WTC11 (cell line): ENCODE measurements around the gene PLXND1.

Source experiments
- CTCF ChIP-seq: fragments of 200-600 bp; IDR thresholded peaks from 2 replicates; pipeline ENCODE4 v1.8.0; 2022; ENCODE audit warnings: antibody characterized with exemption
- E2F5 ChIP-seq: sonication (generic); formaldehyde crosslinking; IDR thresholded peaks from 2 replicates; pipeline ENCODE4 v1.8.1; 2022; ENCODE audit warnings: mild to moderate bottlenecking, moderate library complexity, missing genetic modification reagents
- FOXJ3 ChIP-seq: sonication (generic); formaldehyde crosslinking; IDR thresholded peaks from 2 replicates; pipeline ENCODE4 v1.9.0; 2021; ENCODE audit warnings: missing genetic modification reagents, mild to moderate bottlenecking, borderline replicate concordance
- GTF2I ChIP-seq: fragments of 250-450 bp; sonication (Bioruptor Pico); conservative IDR thresholded peaks from 2 replicates; pipeline ENCODE4 v1.4.0; 2021; ENCODE audit warnings: mild to moderate bottlenecking
- SP1 ChIP-seq: sonication (generic); formaldehyde crosslinking; conservative IDR thresholded peaks from 2 replicates; pipeline ENCODE4 v1.8.1; 2022; ENCODE audit warnings: missing genetic modification reagents
- TF ChIP-seq, protein P1 (sequence below): sonication (generic); formaldehyde crosslinking; IDR thresholded peaks from 2 replicates; pipeline ENCODE4 v1.8.0; 2023; ENCODE audit warnings: mild to moderate bottlenecking, missing genetic modification reagents
- TF ChIP-seq, protein P2 (sequence below): sonication (generic); formaldehyde crosslinking; IDR thresholded peaks from 2 replicates; pipeline ENCODE4 v1.8.1; 2022; ENCODE audit warnings: low read depth, missing genetic modification reagents, borderline replicate concordance
- TF ChIP-seq, protein P3 (sequence below): sonication (generic); formaldehyde crosslinking; IDR thresholded peaks from 2 replicates; pipeline ENCODE4 v1.8.0; 2023; ENCODE audit warnings: missing genetic modification reagents, mild to moderate bottlenecking, borderline replicate concordance
- TF ChIP-seq, protein P4 (sequence below): sonication (generic); formaldehyde crosslinking; IDR thresholded peaks from 2 replicates; pipeline ENCODE4 v1.8.1; 2023; ENCODE audit warnings: mild to moderate bottlenecking, missing genetic modification reagents, moderate library complexity

GRCh38 chr3:129556358-129556695, 50.1 kb downstream of the PLXND1 start:
- TF ChIP-seq E2F5 (CRISPR knock-in tag) (no peak), CTCF (no peak), GTF2I (CRISPR knock-in tag) (no peak), SP1 (no peak), FOXJ3 (CRISPR knock-in tag) (no peak)
- TF ChIP-seq, protein P1, sequence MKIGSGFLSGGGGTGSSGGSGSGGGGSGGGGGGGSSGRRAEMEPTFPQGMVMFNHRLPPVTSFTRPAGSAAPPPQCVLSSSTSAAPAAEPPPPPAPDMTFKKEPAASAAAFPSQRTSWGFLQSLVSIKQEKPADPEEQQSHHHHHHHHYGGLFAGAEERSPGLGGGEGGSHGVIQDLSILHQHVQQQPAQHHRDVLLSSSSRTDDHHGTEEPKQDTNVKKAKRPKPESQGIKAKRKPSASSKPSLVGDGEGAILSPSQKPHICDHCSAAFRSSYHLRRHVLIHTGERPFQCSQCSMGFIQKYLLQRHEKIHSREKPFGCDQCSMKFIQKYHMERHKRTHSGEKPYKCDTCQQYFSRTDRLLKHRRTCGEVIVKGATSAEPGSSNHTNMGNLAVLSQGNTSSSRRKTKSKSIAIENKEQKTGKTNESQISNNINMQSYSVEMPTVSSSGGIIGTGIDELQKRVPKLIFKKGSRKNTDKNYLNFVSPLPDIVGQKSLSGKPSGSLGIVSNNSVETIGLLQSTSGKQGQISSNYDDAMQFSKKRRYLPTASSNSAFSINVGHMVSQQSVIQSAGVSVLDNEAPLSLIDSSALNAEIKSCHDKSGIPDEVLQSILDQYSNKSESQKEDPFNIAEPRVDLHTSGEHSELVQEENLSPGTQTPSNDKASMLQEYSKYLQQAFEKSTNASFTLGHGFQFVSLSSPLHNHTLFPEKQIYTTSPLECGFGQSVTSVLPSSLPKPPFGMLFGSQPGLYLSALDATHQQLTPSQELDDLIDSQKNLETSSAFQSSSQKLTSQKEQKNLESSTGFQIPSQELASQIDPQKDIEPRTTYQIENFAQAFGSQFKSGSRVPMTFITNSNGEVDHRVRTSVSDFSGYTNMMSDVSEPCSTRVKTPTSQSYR (CRISPR knock-in tag), result no peak
- TF ChIP-seq, protein P2, sequence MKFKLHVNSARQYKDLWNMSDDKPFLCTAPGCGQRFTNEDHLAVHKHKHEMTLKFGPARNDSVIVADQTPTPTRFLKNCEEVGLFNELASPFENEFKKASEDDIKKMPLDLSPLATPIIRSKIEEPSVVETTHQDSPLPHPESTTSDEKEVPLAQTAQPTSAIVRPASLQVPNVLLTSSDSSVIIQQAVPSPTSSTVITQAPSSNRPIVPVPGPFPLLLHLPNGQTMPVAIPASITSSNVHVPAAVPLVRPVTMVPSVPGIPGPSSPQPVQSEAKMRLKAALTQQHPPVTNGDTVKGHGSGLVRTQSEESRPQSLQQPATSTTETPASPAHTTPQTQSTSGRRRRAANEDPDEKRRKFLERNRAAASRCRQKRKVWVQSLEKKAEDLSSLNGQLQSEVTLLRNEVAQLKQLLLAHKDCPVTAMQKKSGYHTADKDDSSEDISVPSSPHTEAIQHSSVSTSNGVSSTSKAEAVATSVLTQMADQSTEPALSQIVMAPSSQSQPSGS, result no peak
- TF ChIP-seq, protein P3, sequence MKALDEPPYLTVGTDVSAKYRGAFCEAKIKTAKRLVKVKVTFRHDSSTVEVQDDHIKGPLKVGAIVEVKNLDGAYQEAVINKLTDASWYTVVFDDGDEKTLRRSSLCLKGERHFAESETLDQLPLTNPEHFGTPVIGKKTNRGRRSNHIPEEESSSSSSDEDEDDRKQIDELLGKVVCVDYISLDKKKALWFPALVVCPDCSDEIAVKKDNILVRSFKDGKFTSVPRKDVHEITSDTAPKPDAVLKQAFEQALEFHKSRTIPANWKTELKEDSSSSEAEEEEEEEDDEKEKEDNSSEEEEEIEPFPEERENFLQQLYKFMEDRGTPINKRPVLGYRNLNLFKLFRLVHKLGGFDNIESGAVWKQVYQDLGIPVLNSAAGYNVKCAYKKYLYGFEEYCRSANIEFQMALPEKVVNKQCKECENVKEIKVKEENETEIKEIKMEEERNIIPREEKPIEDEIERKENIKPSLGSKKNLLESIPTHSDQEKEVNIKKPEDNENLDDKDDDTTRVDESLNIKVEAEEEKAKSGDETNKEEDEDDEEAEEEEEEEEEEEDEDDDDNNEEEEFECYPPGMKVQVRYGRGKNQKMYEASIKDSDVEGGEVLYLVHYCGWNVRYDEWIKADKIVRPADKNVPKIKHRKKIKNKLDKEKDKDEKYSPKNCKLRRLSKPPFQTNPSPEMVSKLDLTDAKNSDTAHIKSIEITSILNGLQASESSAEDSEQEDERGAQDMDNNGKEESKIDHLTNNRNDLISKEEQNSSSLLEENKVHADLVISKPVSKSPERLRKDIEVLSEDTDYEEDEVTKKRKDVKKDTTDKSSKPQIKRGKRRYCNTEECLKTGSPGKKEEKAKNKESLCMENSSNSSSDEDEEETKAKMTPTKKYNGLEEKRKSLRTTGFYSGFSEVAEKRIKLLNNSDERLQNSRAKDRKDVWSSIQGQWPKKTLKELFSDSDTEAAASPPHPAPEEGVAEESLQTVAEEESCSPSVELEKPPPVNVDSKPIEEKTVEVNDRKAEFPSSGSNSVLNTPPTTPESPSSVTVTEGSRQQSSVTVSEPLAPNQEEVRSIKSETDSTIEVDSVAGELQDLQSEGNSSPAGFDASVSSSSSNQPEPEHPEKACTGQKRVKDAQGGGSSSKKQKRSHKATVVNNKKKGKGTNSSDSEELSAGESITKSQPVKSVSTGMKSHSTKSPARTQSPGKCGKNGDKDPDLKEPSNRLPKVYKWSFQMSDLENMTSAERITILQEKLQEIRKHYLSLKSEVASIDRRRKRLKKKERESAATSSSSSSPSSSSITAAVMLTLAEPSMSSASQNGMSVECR (CRISPR knock-in tag), result no peak
- TF ChIP-seq, protein P4, sequence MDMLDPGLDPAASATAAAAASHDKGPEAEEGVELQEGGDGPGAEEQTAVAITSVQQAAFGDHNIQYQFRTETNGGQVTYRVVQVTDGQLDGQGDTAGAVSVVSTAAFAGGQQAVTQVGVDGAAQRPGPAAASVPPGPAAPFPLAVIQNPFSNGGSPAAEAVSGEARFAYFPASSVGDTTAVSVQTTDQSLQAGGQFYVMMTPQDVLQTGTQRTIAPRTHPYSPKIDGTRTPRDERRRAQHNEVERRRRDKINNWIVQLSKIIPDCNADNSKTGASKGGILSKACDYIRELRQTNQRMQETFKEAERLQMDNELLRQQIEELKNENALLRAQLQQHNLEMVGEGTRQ (CRISPR knock-in tag), result no peak
